ENCODE measurements around the gene AMDHD2. TPM values are rescaled to one million over a fixed set of nuclear protein-coding genes. Genes with fewer than 3 reads are reported as not detected.
A peak's percentile ranks its signal among the peaks of the same experiment; 100 is the strongest.

AMDHD2 gene
- total and polyA plus RNA-seq, 2 experiments from 2014 or later = 15.2 to 31.9 TPM

GRCh38 chr16:2471653-2472487 is 48.3 kb upstream of the AMDHD2 start:
- Histone ChIP-seq H3K79me2 (ENCODE audit: insufficient read depth) (peaks cover 15% of the 10 kb centered on the region), H3K4me2 (ENCODE audit: unreplicated experiment) (no peak overlapping the region), H2AFZ (no peak overlapping the region), H3F3A (ENCODE audit: insufficient read depth) (no peaks in the 10 kb centered on the region), H3K9ac (no peak overlapping the region), H3K27ac (no peak overlapping the region), H3K4me3 (peak overlapping the region; percentile 31), H3K36me3 (ENCODE audit: low read depth) (no peaks in the 10 kb centered on the region), H4K20me1 (ENCODE audit: insufficient read depth) (no peaks in the 10 kb centered on the region), H3K4me1 (ENCODE audit: insufficient read depth) (no peaks in the 10 kb centered on the region; the same call in 1 of the 2 replicates), H3K9me3 (ENCODE audit: low read depth) (no peaks in the 10 kb centered on the region), H3K27me3 (replicated peaks; ENCODE audit: insufficient read depth) (no peaks in the 10 kb centered on the region), H3K9me2 (ENCODE audit: insufficient read depth) (no peaks in the 10 kb centered on the region)
- in situ Hi-C loops (cut with MboI) = no loop called here
- WGBS, 2 experiments (ENCODE audit: low coverage in 1 of 2, low lambda C conversion rate in 2 of 2, missing lambda C conversion rate in 2 of 2) = 41 to 72% methylated on average over 29 to 59 of the region's 61 CpGs
- TF ChIP-seq EZH2phosphoT487 (IDR thresholded peaks at IDR 0.05; ENCODE audit: insufficient read depth, low read depth) = no peak
- TF ChIP-seq EZH2 (IDR thresholded peaks at IDR 0.05; ENCODE audit: insufficient read depth, poor library complexity, severe bottlenecking) = no peak
- DNase-seq = no peak

- no peak for DNase-seq
- H3F3A ChIP-seq (ENCODE audit: insufficient read depth) = no peaks in the 10 kb centered on the region
- peaks cover 20% of the 10 kb centered on the region for H3K79me2 ChIP-seq (ENCODE audit: insufficient read depth)
- no peak overlapping the region for H2AFZ ChIP-seq
- no peaks in the 10 kb centered on the region for H3K9me3 ChIP-seq (ENCODE audit: low read depth)
- no peaks in the 10 kb centered on the region; the same call in 1 of the 2 replicates for H3K4me1 ChIP-seq (ENCODE audit: insufficient read depth)
- TF ChIP-seq EZH2phosphoT487 (IDR thresholded peaks at IDR 0.05; ENCODE audit: insufficient read depth, low read depth) (no peak), EZH2 (IDR thresholded peaks at IDR 0.05; ENCODE audit: insufficient read depth, poor library complexity, severe bottlenecking) (no peak)
- H3K9me2 ChIP-seq (ENCODE audit: insufficient read depth) = no peaks in the 10 kb centered on the region
- no peak overlapping the region for H3K4me2 ChIP-seq (ENCODE audit: unreplicated experiment)
- no peak overlapping the region for H3K27ac ChIP-seq
- H3K4me3 ChIP-seq = no peak overlapping the region
- WGBS, 2 experiments (ENCODE audit: low coverage in 1 of 2, low lambda C conversion rate in 2 of 2, missing lambda C conversion rate in 2 of 2) = 94 to 97% methylated on average over 26 to 27 of the region's 27 CpGs
- H3K9ac ChIP-seq = no peak overlapping the region
- no peaks in the 10 kb centered on the region for H3K36me3 ChIP-seq (ENCODE audit: low read depth)
- in situ Hi-C loops (cut with MboI) = no loop called here
- H3K27me3 ChIP-seq (replicated peaks; ENCODE audit: insufficient read depth) = no peaks in the 10 kb centered on the region
- no peaks in the 10 kb centered on the region for H4K20me1 ChIP-seq (ENCODE audit: insufficient read depth)
These were observed 47.7 kb upstream of the AMDHD2 start for GRCh38 chr16:2472488-2472864.

- Histone ChIP-seq H3K4me2 (ENCODE audit: unreplicated experiment) (no peak overlapping the region), H3K9ac (no peak overlapping the region), H3K9me2 (ENCODE audit: insufficient read depth) (no peaks in the 10 kb centered on the region), H3K79me2 (ENCODE audit: insufficient read depth) (peaks cover 23% of the 10 kb centered on the region), H3K27me3 (replicated peaks; ENCODE audit: insufficient read depth) (no peaks in the 10 kb centered on the region), H4K20me1 (ENCODE audit: insufficient read depth) (no peaks in the 10 kb centered on the region), H2AFZ (no peak overlapping the region), H3K27ac (no peak overlapping the region), H3K36me3 (ENCODE audit: low read depth) (no peaks in the 10 kb centered on the region), H3K4me1 (ENCODE audit: insufficient read depth) (no peaks in the 10 kb centered on the region; the same call in 1 of the 2 replicates), H3K9me3 (ENCODE audit: low read depth) (no peaks in the 10 kb centered on the region), H3K4me3 (no peak overlapping the region), H3F3A (ENCODE audit: insufficient read depth) (no peaks in the 10 kb centered on the region)
- 87 to 93% methylated on average over 10 to 14 of the region's 14 CpGs for WGBS, 2 experiments (ENCODE audit: low coverage in 1 of 2, low lambda C conversion rate in 2 of 2, missing lambda C conversion rate in 2 of 2)
- in situ Hi-C loops (cut with MboI) = no loop called here
- DNase-seq = no peak
- TF ChIP-seq EZH2 (IDR thresholded peaks at IDR 0.05; ENCODE audit: insufficient read depth, poor library complexity, severe bottlenecking) (no peak), EZH2phosphoT487 (IDR thresholded peaks at IDR 0.05; ENCODE audit: insufficient read depth, low read depth) (no peak)
These were observed 47.2 kb upstream of the AMDHD2 start for GRCh38 chr16:2472885-2473445.

GRCh38 chr16:2473446-2473926 is 46.7 kb upstream of the AMDHD2 start:
- Histone ChIP-seq H3K36me3 (ENCODE audit: low read depth) (no peaks in the 10 kb centered on the region), H2AFZ (no peak overlapping the region), H3K79me2 (ENCODE audit: insufficient read depth) (peaks cover 28% of the 10 kb centered on the region), H3K27me3 (replicated peaks; ENCODE audit: insufficient read depth) (no peaks in the 10 kb centered on the region), H3K4me1 (ENCODE audit: insufficient read depth) (no peaks in the 10 kb centered on the region; the same call in 1 of the 2 replicates), H3K4me3 (peak overlapping the region; percentile 93), H3K9me2 (ENCODE audit: insufficient read depth) (no peaks in the 10 kb centered on the region), H3K9me3 (ENCODE audit: low read depth) (no peaks in the 10 kb centered on the region), H3F3A (ENCODE audit: insufficient read depth) (no peaks in the 10 kb centered on the region), H3K9ac (no peak overlapping the region), H3K27ac (no peak overlapping the region), H4K20me1 (ENCODE audit: insufficient read depth) (no peaks in the 10 kb centered on the region), H3K4me2 (ENCODE audit: unreplicated experiment) (peak overlapping the region; percentile 51)
- TF ChIP-seq EZH2phosphoT487 (IDR thresholded peaks at IDR 0.05; ENCODE audit: insufficient read depth, low read depth) (no peak), EZH2 (IDR thresholded peaks at IDR 0.05; ENCODE audit: insufficient read depth, poor library complexity, severe bottlenecking) (no peak)
- 15 to 29% methylated on average over 18 to 37 of the region's 49 CpGs for WGBS, 2 experiments (ENCODE audit: low coverage in 1 of 2, low lambda C conversion rate in 2 of 2, missing lambda C conversion rate in 2 of 2)
- DNase-seq = no peak
- in situ Hi-C loops (cut with MboI) = no loop called here

Data from GM23248 (cell line).